ENCODE measurements around the gene INTU. TPM values are rescaled to one million over a fixed set of nuclear protein-coding genes. Genes with fewer than 3 reads are reported as not detected.
A peak's percentile ranks its signal among the peaks of the same experiment; 100 is the strongest.

The INTU gene
- total RNA-seq, 1 donor from 2014 or later, result 3.9 TPM

DNA sequence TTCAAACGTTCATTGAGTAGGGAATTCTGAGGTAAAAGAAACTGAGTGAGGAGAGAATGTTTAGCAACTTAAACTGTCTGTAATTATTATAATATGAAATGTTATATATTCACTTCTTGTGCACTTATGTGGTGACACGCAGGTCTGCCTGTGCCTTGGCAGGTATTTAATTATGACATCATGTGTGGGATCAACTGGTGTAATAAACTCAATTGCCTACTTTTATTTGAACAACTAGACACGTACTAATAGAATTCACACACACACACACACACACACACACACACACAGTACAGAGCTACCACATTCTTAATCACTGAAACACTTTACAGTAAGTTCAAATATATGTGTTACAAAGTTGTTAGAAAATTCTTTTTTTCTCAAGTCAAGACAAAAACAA is 76.7 kb downstream of the INTU start:
- FAIRE-seq (no peak), DNase-seq (ENCODE audit: low read depth) (peak; percentile 81)
- no peak for TF ChIP-seq CTCF (IDR thresholded peaks at IDR 0.05; ENCODE audit: insufficient read depth, low read length, severe bottlenecking)
- H3K27me3 ChIP-seq (ENCODE audit: control insufficient read depth, insufficient read depth, low read length), result no peaks in the 10 kb centered on the region
- peak overlapping the region; percentile 13 for H3K4me3 ChIP-seq (ENCODE audit: low read depth, low read length)
- peaks cover 2% of the 10 kb centered on the region for H3K36me3 ChIP-seq (ENCODE audit: control insufficient read depth, insufficient read depth, low read length)

- FAIRE-seq, result no peak
- no peak for DNase-seq (ENCODE audit: low read depth)
Observed at GRCh38 chr4:127730142-127730913, 97.6 kb downstream of the INTU start, which contains the start of gene SLC25A31. Gene SLC25A31 (plus strand): TSS chr4:127730400. CDS start chr4:127730546, 146 bp downstream.

GRCh38 chr4:127731406-127731805 is 98.6 kb downstream of the INTU start:
- no peaks in the 10 kb centered on the region for H3K27me3 ChIP-seq (ENCODE audit: control insufficient read depth, insufficient read depth, low read length)
- FAIRE-seq, result no peak
- no peak overlapping the region for H3K4me3 ChIP-seq (ENCODE audit: low read depth, low read length)
- no peak for DNase-seq (ENCODE audit: low read depth)
- H3K36me3 ChIP-seq (ENCODE audit: control insufficient read depth, insufficient read depth, low read length), result no peaks in the 10 kb centered on the region
- TF ChIP-seq CTCF (IDR thresholded peaks at IDR 0.05; ENCODE audit: insufficient read depth, low read length, severe bottlenecking), result no peak

More at GRCh38 chr4:127730142-127730913, 97.6 kb downstream of the INTU start, which contains the start of gene SLC25A31:
- no peaks in the 10 kb centered on the region for H3K36me3 ChIP-seq (ENCODE audit: control insufficient read depth, insufficient read depth, low read length)
- TF ChIP-seq CTCF (IDR thresholded peaks at IDR 0.05; ENCODE audit: insufficient read depth, low read length, severe bottlenecking), result no peak
- H3K4me3 ChIP-seq (ENCODE audit: low read depth, low read length), result no peak within 1 kb of the TSS
- H3K27me3 ChIP-seq (ENCODE audit: control insufficient read depth, insufficient read depth, low read length), result no peaks in the 10 kb centered on the region

- Histone ChIP-seq H3K27me3 (ENCODE audit: control insufficient read depth, insufficient read depth, low read length) (no peaks in the 10 kb centered on the region), H3K4me3 (ENCODE audit: low read depth, low read length) (no peak overlapping the region), H3K36me3 (ENCODE audit: control insufficient read depth, insufficient read depth, low read length) (no peaks in the 10 kb centered on the region)
- TF ChIP-seq CTCF (IDR thresholded peaks at IDR 0.05; ENCODE audit: insufficient read depth, low read length, severe bottlenecking), result peak; percentile 33
- FAIRE-seq (no peak), DNase-seq (ENCODE audit: low read depth) (peak; percentile 59)
Observed at GRCh38 chr4:127732623-127733328, 100.0 kb downstream of the INTU start.

GRCh38 chr4:127734976-127735375 is 102.2 kb downstream of the INTU start:
- DNase-seq (ENCODE audit: low read depth) (no peak), FAIRE-seq (no peak)
- Histone ChIP-seq H3K4me3 (ENCODE audit: low read depth, low read length) (no peak overlapping the region), H3K36me3 (ENCODE audit: control insufficient read depth, insufficient read depth, low read length) (no peaks in the 10 kb centered on the region), H3K27me3 (ENCODE audit: control insufficient read depth, insufficient read depth, low read length) (no peaks in the 10 kb centered on the region)
- no peak for TF ChIP-seq CTCF (IDR thresholded peaks at IDR 0.05; ENCODE audit: insufficient read depth, low read length, severe bottlenecking)

Measured in bronchial epithelial cell (primary cell).